GM19238 (cell line): ENCODE results near the gene LZTR1.

Experiments used
- DNase-seq: peaks from one replicate; pipeline ENCODE4 v3.0.0; 2011; ENCODE audit warnings: low spot score; ENCODE audit not compliant: insufficient read length

LZTR1 gene

DNA sequence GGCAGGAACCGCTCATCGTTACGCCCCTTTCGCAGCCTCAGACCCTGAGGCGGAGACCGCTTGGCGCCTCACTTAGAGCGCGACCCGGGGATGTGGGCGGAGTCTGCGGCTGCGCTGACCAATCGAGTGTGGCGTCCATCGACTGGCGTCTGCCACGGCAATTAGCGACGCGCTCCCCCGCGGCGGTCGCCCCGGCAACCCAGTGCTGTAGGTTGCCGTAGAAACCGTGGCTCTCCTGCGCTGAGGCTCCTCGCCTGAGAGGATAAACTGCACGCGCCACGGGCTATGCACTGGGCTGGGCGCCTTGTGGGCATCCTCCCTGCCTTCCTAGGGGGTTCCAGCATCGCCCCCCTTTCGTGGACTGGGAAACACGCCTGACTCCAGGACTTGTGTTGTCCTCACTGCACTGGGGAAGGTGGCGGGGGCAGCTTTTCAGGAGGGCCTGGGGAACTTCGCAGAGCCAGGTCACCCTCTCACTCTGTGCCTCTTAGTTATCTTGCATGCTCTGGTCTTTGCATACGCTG lies 32.2 kb downstream of the LZTR1 start:
- peak; percentile 94 for DNase-seq

DNA sequence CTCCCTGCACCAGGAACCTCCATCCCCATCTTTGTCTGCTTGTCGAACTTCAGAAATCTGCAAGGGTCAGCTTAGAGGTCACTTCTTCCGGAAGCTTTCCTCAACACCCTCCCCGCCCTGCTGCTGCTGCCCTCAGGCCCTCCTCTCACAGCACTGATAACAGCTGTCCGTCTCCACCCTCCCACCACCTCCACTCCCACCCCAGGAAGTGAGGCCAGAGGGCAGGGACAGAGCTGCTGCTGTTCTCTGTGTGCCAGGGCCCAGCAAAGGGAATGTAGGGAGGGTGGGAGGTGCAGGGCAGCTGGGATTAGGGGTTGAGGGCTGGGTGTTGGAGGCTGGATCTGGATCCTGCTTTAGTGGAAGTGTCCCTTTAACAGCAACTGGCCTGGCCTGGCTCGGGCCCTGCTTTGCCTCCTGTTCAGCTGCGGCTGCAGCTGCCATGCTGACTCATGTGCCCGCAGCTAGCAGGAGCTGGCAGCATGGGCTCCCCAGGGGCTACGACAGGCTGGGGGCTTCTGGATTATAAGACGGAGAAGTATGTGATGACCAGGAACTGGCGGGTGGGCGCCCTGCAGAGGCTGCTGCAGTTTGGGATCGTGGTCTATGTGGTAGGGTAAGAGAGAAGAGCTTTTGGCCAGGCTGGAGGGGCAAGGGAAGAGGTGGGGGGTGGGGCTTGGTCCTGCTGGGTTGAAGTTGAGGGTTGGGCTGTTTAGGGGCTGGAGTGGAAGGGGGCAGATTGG lies 32.8 kb downstream of the LZTR1 start, which contains the start of gene P2RX6:
P2RX6 (plus strand) TSS at position 440 of the 740 bp plus-strand sequence; CDS start at position 450, 10 bp downstream.
- no peak for DNase-seq

DNA sequence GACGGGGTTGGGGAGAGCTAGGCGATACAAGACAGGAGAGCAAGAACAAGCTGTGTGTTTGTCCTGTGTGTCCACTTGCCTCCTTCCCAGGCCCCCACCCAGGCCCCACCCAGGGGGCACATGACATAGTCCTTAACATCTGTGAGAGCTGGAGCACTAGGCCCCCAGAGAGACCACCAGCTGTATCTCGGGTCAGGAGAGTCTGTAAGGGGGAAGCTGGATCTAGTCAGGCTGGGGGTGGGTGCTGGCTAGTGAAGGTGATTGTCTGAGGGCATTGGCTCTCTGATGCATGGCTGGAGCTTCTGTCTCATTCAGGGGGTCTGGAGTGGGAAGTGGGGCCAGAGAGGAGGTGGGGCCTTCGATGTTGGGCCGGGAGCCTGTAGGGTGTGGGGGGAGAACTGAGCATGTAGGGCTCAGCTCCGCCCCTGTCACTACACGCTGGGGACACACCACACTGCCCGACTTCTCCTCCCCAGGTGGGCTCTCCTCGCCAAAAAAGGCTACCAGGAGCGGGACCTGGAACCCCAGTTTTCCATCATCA lies 33.4 kb downstream of the LZTR1 start:
- no peak for DNase-seq

DNA sequence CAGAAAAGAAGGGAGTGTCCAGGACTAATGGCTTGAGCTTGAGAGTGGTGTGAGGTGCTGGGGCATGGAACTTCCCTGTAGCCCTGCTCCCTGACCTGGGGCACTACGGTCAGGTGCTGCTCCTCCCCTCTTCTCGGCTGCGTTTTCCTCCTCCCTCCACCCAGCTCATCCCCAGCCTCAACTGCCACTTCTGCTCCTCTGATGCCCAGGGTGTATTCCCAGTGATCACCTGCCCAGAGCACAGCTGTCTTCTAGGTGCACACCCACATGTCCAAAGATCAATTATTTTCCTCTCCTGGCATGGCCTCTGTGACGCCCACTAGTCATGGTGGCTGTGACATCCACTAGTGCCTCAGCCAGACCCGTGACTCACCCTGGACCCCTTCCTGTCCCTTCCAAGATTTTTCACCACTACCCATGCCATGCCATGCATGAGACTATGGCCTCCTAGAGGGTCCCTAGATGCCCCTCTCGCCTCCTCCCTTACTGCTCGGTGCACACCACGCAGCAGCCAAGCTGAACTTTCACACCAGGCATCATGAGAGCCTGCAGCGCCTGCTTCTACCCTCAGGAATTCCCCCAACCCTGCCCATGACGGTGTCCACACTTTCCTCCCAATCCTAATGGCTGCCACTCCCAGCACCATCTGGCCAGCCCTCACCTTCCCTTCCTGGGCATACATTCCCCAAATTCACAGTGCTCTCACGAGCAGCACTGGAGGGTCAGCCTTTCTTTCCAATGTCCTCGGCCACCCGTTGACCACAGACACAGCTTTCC lies 34.7 kb downstream of the LZTR1 start:
- DNase-seq = no peak

DNA sequence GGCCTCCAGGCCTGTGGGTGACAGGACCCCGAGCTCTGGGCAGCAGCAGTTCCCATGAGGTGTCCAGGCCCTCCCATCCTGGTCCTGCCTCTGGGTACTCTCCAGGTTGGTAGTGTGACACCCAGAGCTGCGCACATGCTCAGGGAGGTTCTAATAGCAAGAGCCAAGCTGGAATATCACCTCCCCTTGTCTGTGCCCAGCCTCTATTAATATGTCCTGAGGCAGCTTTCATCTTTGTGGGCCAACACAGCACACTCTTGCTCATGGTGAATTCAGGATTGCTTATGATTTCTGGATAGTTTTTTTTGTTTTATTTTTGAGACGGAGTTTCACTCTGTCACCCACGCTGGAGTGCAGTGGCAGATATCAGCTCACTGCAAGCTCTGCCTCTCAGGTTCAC lies 36.2 kb downstream of the LZTR1 start:
- DNase-seq = no peak

DNA sequence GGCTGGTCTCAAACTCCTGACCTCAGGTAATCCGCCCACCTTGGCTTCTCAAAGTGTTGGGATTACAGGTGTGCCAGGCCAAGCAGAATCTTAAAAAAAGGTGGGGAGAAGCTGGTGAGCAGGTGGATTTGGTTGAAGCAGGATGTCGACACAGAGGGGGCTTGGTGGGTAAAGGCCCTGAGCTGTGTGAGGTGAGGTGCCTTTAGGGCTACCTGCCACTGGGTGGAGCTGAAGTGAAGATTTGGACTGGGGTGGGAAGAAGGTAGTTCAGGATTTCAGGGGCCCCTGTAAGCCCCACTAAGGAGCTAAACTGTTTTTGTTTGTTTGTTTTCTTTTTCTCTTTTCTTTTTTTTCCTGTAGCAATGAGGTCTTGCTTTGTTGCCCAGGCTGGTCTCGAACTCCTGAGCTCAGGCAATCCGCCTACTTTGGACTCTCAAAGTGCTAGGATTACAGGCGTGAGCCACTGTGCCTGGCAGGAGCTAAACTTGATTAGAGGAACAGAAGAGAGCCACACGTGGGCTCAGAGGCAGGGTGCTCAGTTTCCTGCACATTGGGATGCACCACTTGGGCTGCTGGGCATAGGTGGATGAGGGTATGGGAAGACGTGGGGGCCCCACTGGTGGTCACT lies 38.8 kb downstream of the LZTR1 start:
- peak; percentile 42 for DNase-seq

DNA sequence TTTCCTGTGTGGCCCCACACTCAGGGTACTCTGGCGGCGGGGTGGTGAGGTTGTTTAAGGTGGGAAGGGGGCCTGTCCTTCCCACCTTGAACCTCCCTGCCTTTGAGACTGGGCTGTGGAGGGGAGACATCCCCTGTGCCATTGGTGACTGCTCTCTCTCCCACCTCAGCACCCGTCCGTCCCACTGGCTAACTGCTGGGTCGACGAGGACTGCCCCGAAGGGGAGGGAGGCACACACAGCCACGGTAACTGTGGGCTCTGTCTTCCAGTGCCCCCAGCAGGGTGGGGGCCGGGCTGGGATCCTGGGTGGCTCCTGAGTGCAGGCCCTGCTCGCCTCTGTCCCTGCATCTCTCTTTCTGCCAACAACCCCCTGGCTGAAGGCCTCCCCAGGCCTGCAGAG lies 40.4 kb downstream of the LZTR1 start:
- DNase-seq = no peak

DNA sequence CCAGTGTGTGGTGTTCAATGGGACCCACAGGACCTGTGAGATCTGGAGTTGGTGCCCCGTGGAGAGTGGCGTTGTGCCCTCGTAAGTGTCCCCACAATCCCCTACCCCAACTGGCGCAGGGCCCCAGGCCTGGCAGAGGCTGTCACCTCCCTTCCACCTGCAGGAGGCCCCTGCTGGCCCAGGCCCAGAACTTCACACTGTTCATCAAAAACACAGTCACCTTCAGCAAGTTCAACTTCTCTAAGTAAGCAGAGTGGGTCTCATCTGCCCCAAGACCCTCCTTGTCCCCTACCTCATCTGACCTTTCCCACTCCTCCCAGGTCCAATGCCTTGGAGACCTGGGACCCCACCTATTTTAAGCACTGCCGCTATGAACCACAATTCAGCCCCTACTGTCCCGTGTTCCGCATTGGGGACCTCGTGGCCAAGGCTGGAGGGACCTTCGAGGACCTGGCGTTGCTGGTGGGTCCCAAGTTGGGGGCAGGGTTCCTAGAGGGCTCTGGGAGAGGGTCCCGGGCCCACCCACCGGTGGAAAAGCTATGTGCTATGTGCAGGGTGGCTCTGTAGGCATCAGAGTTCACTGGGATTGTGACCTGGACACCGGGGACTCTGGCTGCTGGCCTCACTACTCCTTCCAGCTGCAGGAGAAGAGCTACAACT lies 41.0 kb downstream of the LZTR1 start:
- no peak for DNase-seq

DNA sequence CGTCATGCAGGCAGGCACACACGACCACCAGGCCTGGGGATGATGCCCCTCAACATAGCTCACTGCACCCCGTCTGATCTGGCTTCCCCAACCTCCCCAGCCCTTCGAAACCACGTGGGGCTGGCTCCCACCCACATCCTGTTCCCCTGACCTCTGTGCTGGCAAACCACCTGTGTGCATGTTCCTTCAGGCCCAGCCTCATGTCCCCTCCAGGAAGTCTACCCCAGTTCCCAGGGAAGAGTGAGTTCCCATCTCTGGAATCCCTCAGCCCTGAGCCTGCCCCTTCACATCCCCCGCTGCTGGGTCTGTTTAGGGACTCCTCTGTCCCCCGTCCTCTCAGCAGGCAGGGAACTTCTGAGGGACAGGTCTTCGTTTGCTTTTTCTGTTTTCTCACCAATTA lies 43.2 kb downstream of the LZTR1 start:
- no peak for DNase-seq

DNA sequence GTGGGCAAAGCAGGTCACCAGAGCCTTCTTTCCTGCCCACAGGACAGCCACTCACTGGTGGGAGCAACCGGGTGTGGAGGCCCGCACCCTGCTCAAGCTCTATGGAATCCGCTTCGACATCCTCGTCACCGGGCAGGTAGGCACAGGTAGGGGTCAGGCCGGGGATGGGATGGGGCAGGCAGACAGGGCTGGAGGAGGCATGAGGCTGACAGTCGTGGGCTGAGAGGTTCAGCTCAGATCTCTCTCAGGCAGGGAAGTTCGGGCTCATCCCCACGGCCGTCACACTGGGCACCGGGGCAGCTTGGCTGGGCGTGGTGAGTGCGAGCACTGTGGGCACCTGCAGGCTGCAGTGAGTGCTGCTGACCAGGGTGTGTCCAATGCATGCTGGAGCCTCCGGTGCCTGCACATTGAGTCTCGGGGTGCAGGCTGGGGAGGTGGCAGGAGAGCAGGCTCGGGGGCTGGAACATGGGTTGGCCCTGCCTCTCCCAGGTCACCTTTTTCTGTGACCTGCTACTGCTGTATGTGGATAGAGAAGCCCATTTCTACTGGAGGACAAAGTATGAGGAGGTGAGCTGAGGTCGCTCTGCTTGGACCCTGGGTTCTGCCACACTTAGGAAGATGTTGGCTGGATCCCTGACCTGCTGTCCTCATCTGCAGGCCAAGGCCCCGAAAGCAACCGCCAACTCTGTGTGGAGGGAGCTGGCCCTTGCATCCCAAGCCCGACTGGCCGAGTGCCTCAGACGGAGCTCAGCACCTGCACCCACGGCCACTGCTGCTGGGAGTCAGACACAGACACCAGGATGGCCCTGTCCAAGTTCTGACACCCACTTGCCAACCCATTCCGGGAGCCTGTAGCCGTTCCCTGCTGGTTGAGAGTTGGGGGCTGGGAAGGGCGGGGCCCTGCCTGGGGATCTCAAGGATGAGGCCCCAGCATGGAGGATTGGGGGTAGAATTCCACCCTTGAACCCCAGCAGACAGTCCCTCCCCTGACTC lies 44.0 kb downstream of the LZTR1 start:
- no peak for DNase-seq

DNA sequence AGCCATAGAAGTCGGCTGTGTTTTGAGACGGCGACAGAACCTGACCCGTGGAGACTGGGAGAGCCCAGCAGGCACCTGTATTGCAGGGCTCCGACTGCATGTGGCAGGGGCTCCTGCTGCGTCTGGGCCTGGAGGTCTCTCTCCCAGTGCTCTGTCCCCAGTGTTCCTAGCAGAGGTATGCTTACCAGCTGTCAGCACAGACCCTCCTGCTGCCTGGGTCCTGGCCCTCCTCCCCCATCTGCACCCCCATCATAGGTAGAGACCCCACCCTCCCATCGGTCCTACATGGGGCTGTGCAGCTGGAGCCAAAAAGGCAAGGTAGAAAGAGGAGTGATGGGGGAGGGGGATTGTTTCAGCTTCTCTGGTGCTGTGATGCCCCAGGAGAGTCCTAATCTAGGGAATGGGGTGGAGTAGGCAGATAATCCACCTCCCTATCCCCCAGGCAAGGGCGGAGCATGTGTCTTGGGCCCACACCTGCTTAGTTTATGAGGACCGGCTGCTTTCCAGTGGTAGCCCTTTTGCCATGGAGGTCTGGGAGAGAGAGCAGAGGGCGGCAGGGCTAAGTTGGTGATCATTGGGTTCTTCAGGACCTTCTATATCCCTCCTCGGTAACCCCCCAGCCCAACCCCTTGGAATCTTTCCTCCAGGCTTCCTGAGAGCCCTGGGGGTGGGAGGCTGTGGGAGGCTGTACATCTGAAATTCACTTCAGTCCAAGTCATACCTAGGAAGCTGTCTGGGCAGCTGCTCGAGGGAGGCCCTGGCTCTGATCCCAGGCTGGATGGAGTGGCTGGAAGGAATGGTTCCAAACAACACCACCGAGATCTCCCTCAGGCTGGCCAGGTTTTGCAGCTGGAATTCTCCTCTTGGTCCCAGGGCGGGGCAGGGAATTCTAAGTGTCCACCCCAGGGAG lies 44.9 kb downstream of the LZTR1 start:
- DNase-seq = no peak

DNA sequence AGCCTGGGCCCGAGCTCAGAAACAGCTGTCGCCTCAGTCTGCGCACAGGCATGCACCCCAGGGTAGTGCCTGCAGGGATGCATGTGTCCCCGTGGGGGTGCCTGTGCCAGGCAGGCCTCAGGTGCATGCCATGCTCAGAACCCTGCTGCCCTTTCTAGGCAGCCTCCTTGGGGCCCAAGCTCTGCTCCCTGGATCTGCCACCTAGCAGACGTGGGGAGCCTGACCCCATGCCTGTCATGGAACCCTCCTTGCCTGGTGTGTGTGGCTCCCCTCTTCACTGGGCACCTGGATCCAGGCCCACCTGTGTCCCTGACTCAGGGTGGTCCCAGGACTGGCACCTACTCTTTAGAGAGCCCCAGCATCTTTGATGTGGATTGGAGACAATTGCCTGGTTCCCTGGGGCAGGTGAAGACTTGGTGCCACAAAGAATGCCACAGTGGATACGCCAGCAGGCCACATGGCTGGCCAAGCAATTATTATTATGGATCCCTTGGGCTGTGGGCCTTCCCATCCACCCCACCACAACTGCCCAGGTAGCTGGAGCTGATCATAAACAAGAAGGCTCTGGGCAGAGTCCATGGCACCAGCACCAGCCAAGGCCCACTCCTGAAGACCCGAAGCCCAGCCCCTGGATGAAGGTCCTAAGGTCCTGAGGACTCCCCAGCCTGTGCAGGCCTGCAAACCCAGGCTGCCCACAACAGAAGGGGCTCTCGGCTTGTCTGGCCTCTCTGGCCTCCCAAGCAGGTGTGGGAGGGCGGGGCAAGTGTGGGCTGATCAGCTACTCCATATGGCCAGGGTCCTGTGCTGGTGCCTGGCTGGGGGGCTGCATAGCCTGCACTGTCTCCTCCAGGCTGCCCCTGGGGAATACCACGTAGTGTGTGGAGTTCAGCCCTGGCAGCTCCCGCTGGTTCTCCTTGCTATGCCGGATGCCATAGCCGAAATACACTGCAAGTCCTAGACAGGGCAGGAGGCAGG lies 46.5 kb downstream of the LZTR1 start:
- DNase-seq = no peak

DNA sequence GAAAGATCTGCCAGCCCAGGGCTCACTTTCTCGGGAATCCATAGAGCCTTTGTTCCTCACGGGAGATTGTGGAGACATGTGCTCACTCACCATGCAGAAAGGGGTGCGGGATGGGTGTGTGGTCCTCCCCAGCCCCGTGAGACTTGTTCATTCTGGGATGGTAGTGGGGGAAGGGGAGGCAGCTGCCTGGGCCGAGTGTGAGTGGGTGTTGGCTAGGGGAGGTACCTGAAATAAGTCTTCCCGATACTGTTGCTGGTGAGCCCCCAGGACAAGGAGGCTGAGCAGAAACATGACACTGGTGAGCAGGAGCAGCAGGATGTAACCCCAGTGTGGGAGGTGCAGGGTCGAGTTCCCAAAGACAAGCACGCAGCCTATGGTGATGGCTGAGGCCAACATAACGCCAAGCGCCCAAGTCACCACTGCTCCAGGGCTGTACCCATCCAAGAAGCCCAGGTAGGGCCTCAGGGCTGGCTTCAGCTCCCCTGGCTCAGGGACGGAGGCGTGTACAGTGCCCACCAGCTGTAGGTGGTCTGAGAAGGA lies 47.5 kb downstream of the LZTR1 start:
- DNase-seq = no peak

DNA sequence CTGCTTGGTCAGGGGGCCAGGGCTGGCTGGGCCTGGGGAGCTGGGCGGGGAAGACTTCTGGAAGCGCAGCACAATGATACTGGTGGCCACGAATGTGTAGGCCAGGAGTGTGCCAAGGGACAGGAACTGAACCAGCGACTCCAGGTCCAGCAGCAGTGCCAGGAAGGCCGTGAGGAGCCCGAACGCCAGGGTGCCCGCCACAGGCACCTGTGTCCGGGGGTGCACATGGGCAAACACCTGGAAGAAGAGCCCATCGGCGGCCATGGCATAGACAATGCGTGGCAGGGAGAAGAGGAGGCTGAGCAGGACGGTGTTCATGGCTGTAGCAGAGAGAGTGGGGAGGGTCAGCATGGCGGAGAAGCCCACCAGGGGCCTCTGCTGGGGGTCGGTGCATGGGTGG lies 47.9 kb downstream of the LZTR1 start:
- no peak for DNase-seq

DNA sequence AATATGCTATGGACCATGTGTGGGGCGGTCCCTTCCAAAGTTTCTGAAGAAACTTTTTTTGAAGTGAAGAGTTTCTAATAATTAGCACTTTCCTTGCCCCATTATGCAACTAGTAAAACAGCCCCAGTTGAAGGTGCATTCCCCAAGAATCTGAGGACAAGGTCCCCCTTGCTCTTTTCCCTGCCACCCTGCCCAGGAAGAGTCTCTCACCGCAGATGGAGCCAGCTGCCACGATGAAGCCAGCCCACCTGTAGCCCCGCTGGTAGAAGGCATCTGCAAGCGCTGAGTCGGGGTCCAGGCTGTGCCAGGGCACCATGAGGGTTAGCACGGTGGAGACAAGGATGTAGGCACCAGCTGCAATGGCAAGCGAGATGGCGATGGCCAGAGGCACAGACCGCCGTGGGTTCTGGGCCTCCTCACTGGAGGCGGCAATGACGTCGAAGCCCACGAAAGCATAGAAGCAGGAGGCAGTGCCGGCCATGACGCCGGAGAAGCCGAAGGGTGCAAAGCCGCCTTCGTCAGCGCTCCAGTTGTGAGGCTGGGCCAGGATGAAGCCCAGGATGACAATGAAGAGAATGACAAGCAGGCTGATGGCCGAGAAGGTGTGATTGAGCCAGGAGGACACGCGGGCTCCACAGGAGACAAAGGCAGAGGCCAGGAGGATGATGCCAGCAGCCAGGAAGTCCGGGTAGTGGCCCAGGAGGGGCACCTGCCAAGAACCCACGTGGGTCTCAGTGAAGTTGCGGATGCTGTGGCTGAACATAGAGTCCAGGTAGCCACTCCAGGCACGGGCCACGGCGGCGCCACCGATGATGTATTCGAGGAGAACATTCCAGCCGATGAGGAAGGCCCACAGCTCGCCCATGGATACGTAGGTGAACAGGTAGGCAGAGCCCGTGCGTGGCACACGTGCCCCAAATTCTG lies 48.8 kb downstream of the LZTR1 start:
- no peak for DNase-seq

DNA sequence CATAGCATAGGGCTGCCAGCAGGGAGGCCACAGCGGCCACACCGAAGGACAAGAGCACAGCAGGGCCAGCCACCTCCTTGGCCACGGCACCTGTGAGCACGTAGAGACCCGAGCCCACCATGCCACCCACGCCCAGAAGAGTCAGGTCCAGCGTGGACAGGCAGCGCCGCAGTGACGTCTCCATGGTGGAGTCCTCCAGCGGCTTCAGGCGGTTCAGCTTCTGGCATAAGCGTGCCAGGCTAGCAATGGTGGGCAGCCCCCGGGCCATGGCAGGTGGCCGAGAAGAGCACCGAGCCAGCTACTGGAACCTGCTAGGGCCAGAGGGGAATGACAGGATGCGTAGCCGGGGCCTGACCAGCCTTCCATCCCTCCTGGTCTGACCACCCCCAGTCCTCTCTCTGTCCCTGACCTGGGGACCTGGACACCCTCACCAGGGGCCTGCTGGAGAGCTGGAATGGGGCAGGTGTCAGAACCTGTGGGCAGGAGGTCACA lies 49.5 kb downstream of the LZTR1 start:
- DNase-seq = no peak
